MM.1S (cell line): Measurements from ENCODE around the gene OR8B8.

ENCODE experiments used
- DNase-seq: peaks from one replicate; pipeline ENCODE4 v3.0.0-alpha.2; 2015
- H2AFZ ChIP-seq: fragments of 300-600 bp; sonication (generic); 2 replicates; pipeline ENCODE4 v1.6.0; 2016; ENCODE audit warnings: antibody characterized with exemption, low read length
- H3F3A ChIP-seq: fragments of 300-600 bp; sonication (generic); 2 replicates; pipeline ENCODE4 v1.6.1; 2016; ENCODE audit warnings: mild to moderate bottlenecking, antibody characterized with exemption, low read length, moderate library complexity, mixed read lengths; ENCODE audit not compliant: insufficient read depth
- H3K27ac ChIP-seq: fragments of 300-600 bp; sonication (generic); 2 replicates; pipeline ENCODE4 v1.5.1; 2016; ENCODE audit warnings: mild to moderate bottlenecking, low read length
- H3K27me3 ChIP-seq: fragments of 300-600 bp; sonication (generic); replicated peaks from 2 replicates; pipeline ENCODE4 v1.6.0; 2016; ENCODE audit warnings: low read length; ENCODE audit not compliant: insufficient read depth
- H3K36me3 ChIP-seq: fragments of 300-600 bp; sonication (generic); replicated peaks from 2 replicates; pipeline ENCODE4 v1.6.1; 2016; ENCODE audit warnings: mild to moderate bottlenecking, low read length, mixed read lengths; ENCODE audit not compliant: insufficient read depth
- H3K4me1 ChIP-seq: fragments of 300-600 bp; sonication (generic); 2 replicates; pipeline ENCODE4 v1.6.1; 2016; ENCODE audit warnings: low read length, mixed read lengths
- H3K4me2 ChIP-seq: fragments of 300-600 bp; sonication (generic); 2 replicates; pipeline ENCODE4 v1.6.0; 2016; ENCODE audit warnings: low read depth, low read length
- H3K4me3 ChIP-seq: fragments of 300-600 bp; sonication (generic); 2 replicates; pipeline ENCODE4 v1.5.1; 2016; ENCODE audit warnings: low read length, mixed read lengths
- H3K79me2 ChIP-seq: fragments of 300-600 bp; sonication (generic); 2 replicates; pipeline ENCODE4 v1.6.1; 2016; ENCODE audit warnings: mixed run types, low read length, mixed read lengths
- H3K9ac ChIP-seq: fragments of 300-600 bp; sonication (generic); 2 replicates; pipeline ENCODE4 v1.6.1; 2016; ENCODE audit warnings: low read length, mixed read lengths
- H3K9me2 ChIP-seq: fragments of 300-600 bp; sonication (generic); replicated peaks from 2 replicates; pipeline ENCODE4 v1.6.1; 2016; ENCODE audit warnings: mild to moderate bottlenecking, low read length, mixed read lengths; ENCODE audit not compliant: insufficient read depth
- H3K9me3 ChIP-seq: fragments of 300-600 bp; sonication (generic); replicated peaks from 2 replicates; pipeline ENCODE4 v1.6.1; 2016; ENCODE audit warnings: mild to moderate bottlenecking, low read length, mixed read lengths; ENCODE audit not compliant: insufficient read depth
- H4K20me1 ChIP-seq: fragments of 300-600 bp; sonication (generic); 2 replicates; pipeline ENCODE4 v1.6.1; 2016; ENCODE audit warnings: mild to moderate bottlenecking, low read length, moderate library complexity, mixed read lengths; ENCODE audit not compliant: insufficient read depth
- EZH2 ChIP-seq: fragments of 300-600 bp; sonication (generic); optimal IDR thresholded peaks from 2 replicates; pipeline ENCODE3; 2017; ENCODE audit warnings: low read depth, mild to moderate bottlenecking, antibody characterized with exemption, low read length, mixed read lengths
- EZH2phosphoT487 ChIP-seq: fragments of 300-600 bp; sonication (generic); IDR thresholded peaks from 2 replicates; pipeline ENCODE4 v1.6.1; 2018; ENCODE audit warnings: antibody characterized with exemption, low read length
- TF ChIP-seq, protein P1 (sequence below): fragments of 300-600 bp; sonication (generic); IDR thresholded peaks from 2 replicates; pipeline ENCODE4 v1.5.1; 2016; ENCODE audit warnings: antibody characterized with exemption, low read length, mixed read lengths

The OR8B8 gene

DNA sequence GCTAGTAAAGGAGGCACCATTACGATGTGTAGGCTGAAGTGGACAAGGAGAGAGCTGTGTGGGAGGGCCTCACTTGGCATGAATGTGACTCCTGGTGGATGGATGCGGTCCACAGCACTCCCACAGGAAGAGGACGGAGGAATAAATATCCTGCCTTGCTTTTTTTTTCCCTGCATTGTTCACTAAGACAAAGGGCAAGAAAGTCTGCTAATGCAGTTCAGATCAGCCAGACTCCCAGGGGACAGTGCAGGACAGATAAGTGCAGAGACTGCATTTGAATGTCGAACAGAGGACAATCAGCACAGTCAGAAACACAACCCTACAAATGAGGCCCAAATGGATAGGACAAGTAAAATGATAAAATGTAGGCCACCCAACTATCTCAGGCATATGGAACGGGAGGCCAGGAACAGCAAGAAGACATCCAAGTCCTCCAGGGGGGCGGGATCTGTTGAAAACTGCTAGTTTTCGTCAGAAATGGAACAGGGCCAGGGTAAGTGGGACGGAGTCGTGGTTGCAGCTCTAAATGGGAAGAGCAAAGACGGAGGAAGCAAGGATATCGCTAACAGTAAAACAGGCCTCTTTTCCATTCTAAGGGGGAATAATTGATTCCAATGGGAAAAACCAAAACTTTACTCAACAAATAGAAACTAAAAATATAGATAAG, 25.2 kb upstream of the OR8B8 start:
- Histone ChIP-seq H3K27ac (no peak overlapping the region), H3K4me1 (no peaks in the 10 kb centered on the region), H3K9me3 (no peaks in the 10 kb centered on the region), H3K4me3 (no peak overlapping the region), H3K36me3 (no peaks in the 10 kb centered on the region), H4K20me1 (no peaks in the 10 kb centered on the region), H2AFZ (no peak overlapping the region), H3K27me3 (no peaks in the 10 kb centered on the region), H3K4me2 (no peak overlapping the region), H3K9ac (no peak overlapping the region), H3K79me2 (no peaks in the 10 kb centered on the region), H3K9me2 (no peaks in the 10 kb centered on the region), H3F3A (no peaks in the 10 kb centered on the region)
- TF ChIP-seq EZH2phosphoT487: no peak
- TF ChIP-seq EZH2: no peak
- TF ChIP-seq, protein P1, sequence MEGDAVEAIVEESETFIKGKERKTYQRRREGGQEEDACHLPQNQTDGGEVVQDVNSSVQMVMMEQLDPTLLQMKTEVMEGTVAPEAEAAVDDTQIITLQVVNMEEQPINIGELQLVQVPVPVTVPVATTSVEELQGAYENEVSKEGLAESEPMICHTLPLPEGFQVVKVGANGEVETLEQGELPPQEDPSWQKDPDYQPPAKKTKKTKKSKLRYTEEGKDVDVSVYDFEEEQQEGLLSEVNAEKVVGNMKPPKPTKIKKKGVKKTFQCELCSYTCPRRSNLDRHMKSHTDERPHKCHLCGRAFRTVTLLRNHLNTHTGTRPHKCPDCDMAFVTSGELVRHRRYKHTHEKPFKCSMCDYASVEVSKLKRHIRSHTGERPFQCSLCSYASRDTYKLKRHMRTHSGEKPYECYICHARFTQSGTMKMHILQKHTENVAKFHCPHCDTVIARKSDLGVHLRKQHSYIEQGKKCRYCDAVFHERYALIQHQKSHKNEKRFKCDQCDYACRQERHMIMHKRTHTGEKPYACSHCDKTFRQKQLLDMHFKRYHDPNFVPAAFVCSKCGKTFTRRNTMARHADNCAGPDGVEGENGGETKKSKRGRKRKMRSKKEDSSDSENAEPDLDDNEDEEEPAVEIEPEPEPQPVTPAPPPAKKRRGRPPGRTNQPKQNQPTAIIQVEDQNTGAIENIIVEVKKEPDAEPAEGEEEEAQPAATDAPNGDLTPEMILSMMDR: no peak
- DNase-seq: no peak

GRCh38 chr11:124467381-124467927, 22.0 kb upstream of the OR8B8 start:
- H3K4me3 ChIP-seq: no peak overlapping the region
- no peaks in the 10 kb centered on the region for H3K4me1 ChIP-seq
- TF ChIP-seq EZH2phosphoT487: no peak
- TF ChIP-seq, protein P1: no peak
- TF ChIP-seq EZH2: no peak
- H3K9ac ChIP-seq: no peak overlapping the region
- no peak for DNase-seq
- no peaks in the 10 kb centered on the region for H3K9me2 ChIP-seq
- H4K20me1 ChIP-seq: no peaks in the 10 kb centered on the region
- H2AFZ ChIP-seq: no peak overlapping the region
- H3K9me3 ChIP-seq: no peaks in the 10 kb centered on the region
- no peaks in the 10 kb centered on the region for H3K36me3 ChIP-seq
- no peak overlapping the region for H3K4me2 ChIP-seq
- H3K79me2 ChIP-seq: no peaks in the 10 kb centered on the region
- H3K27ac ChIP-seq: no peak overlapping the region
- H3F3A ChIP-seq: no peaks in the 10 kb centered on the region
- no peaks in the 10 kb centered on the region for H3K27me3 ChIP-seq

GRCh38 chr11:124465368-124465767, 19.9 kb upstream of the OR8B8 start:
- Histone ChIP-seq H3F3A (no peaks in the 10 kb centered on the region), H3K9me3 (no peaks in the 10 kb centered on the region), H3K9ac (no peak overlapping the region), H3K4me2 (no peak overlapping the region), H3K79me2 (no peaks in the 10 kb centered on the region), H2AFZ (no peak overlapping the region), H3K4me3 (no peak overlapping the region), H3K9me2 (no peaks in the 10 kb centered on the region), H4K20me1 (no peaks in the 10 kb centered on the region), H3K36me3 (no peaks in the 10 kb centered on the region), H3K27ac (no peak overlapping the region), H3K27me3 (no peaks in the 10 kb centered on the region), H3K4me1 (no peaks in the 10 kb centered on the region)
- no peak for TF ChIP-seq EZH2
- no peak for TF ChIP-seq EZH2phosphoT487
- TF ChIP-seq, protein P1: no peak
- no peak for DNase-seq
